Neuronal stem cell (in vitro differentiated cells): ENCODE data around the gene CDH6.
A peak's percentile ranks its signal among the peaks of the same experiment; 100 is the strongest.

Experiments used
- DNase-seq: peaks from one replicate; pipeline ENCODE4 v3.0.0-alpha.2; 2013; ENCODE audit warnings: low spot score
- H2AFZ ChIP-seq: one replicate; pipeline ENCODE4 v1.6.1; 2013; ENCODE audit warnings: mild to moderate bottlenecking, low read length, inconsistent platforms
- H2AK5ac ChIP-seq: 2 replicates; pipeline ENCODE4 v1.6.1; 2013; ENCODE audit warnings: low read depth, mild to moderate bottlenecking, inconsistent platforms, low read length, moderate library complexity, mixed read lengths
- H2BK120ac ChIP-seq: 2 replicates; pipeline ENCODE4 v1.6.1; 2013; ENCODE audit warnings: low read depth, mild to moderate bottlenecking, inconsistent platforms, low read length, moderate library complexity, mixed read lengths
- H2BK12ac ChIP-seq: one replicate; pipeline ENCODE4 v1.6.1; 2013; ENCODE audit warnings: low read length, inconsistent platforms
- H2BK15ac ChIP-seq: 2 replicates; pipeline ENCODE4 v1.6.1; 2013; ENCODE audit warnings: mild to moderate bottlenecking, low read length, inconsistent platforms, mixed read lengths
- H2BK5ac ChIP-seq: one replicate; pipeline ENCODE4 v1.6.1; 2013; ENCODE audit warnings: inconsistent platforms, mild to moderate bottlenecking, low read length, moderate library complexity
- H3K14ac ChIP-seq: one replicate; pipeline ENCODE4 v1.6.1; 2013; ENCODE audit warnings: low read length, inconsistent platforms
- H3K18ac ChIP-seq: 2 replicates; pipeline ENCODE4 v1.6.1; 2013; ENCODE audit warnings: low read length, inconsistent platforms
- H3K23ac ChIP-seq: 2 replicates; pipeline ENCODE4 v1.6.1; 2013; ENCODE audit warnings: low read depth, mild to moderate bottlenecking, mixed read lengths, low read length, inconsistent platforms; ENCODE audit not compliant: poor library complexity
- H3K27ac ChIP-seq: replicated peaks from 3 replicates; pipeline ENCODE4 v1.5.1; 2013; ENCODE audit warnings: low read length, inconsistent platforms
- H3K27me3 ChIP-seq, 3 experiments: 2 replicates each; pipeline ENCODE4 v1.6.1; 2013; ENCODE audit warnings: low read length in 3 of 3, mild to moderate bottlenecking in 2 of 3, inconsistent platforms in 1 of 3, low read depth in 1 of 3, mixed read lengths in 1 of 3, moderate library complexity in 1 of 3; ENCODE audit not compliant: control insufficient read depth in 3 of 3, insufficient read depth in 3 of 3
- H3K36me3 ChIP-seq, 2 donors: replicated peaks in 1 of 2; 2 replicates each; pipeline ENCODE4 v1.6.1; 2013; ENCODE audit warnings: low read length in 2 of 2; ENCODE audit not compliant: control insufficient read depth in 2 of 2, insufficient read depth in 2 of 2
- H3K4ac ChIP-seq: 2 replicates; pipeline ENCODE4 v1.6.1; 2013; ENCODE audit warnings: inconsistent platforms, mild to moderate bottlenecking, low read length, moderate library complexity
- H3K4me1 ChIP-seq, 2 donors: 1 replicate in 1 of 2; 2 replicates in 1 of 2; pipeline ENCODE4 v1.6.1; 2013; ENCODE audit warnings: low read length in 2 of 2, low read depth in 1 of 2; ENCODE audit not compliant: control insufficient read depth in 2 of 2, insufficient read depth in 1 of 2
- H3K4me2 ChIP-seq: one replicate; pipeline ENCODE4 v1.6.1; 2013; ENCODE audit warnings: mild to moderate bottlenecking, low read length, inconsistent platforms; ENCODE audit not compliant: insufficient read depth, poor library complexity, severe bottlenecking
- H3K4me3 ChIP-seq, 2 donors: 2 replicates each; pipeline ENCODE4 v1.5.1; 2013; ENCODE audit warnings: low read length in 2 of 2, mild to moderate bottlenecking in 2 of 2, inconsistent platforms in 1 of 2, moderate library complexity in 1 of 2
- H3K79me1 ChIP-seq: one replicate; pipeline ENCODE4 v1.6.1; 2013; ENCODE audit warnings: low read depth, mild to moderate bottlenecking, inconsistent platforms, low read length, moderate library complexity
- H3K9ac ChIP-seq: one replicate; pipeline ENCODE4 v1.6.1; 2013; ENCODE audit warnings: mild to moderate bottlenecking, low read depth, low read length, inconsistent platforms; ENCODE audit not compliant: poor library complexity
- H3K9me3 ChIP-seq, 2 donors: replicated peaks in 1 of 2; 2 replicates each; pipeline versions ENCODE3 to v1.6.1; 2013; ENCODE audit warnings: low read length in 2 of 2, mild to moderate bottlenecking in 2 of 2, inconsistent platforms in 1 of 2, low read depth in 1 of 2, mixed read lengths in 1 of 2, moderate library complexity in 1 of 2; ENCODE audit not compliant: control insufficient read depth in 2 of 2, insufficient read depth in 1 of 2
- H4K8ac ChIP-seq: one replicate; pipeline ENCODE4 v1.6.1; 2013; ENCODE audit warnings: low read depth, mild to moderate bottlenecking, inconsistent platforms, low read length, moderate library complexity
- H4K91ac ChIP-seq: one replicate; pipeline ENCODE4 v1.6.1; 2013; ENCODE audit warnings: low read length, low read depth, mild to moderate bottlenecking, inconsistent platforms; ENCODE audit not compliant: poor library complexity
- WGBS, 2 donors: extraction: QIAGEN DNeasy Blood & Tissue Kit; methylation state at CpG; one replicate each; pipeline ENCODE4 v1.1.7; 2013; ENCODE audit warnings: missing lambda C conversion rate in 2 of 2, mixed read lengths in 1 of 2; ENCODE audit not compliant: insufficient read length in 2 of 2, insufficient replicate concordance in 1 of 2; ENCODE audit errors: extremely low coverage in 2 of 2; 5-methylcytosine and 5-hydroxymethylcytosine counted together

CDH6 gene

GRCh38 chr5:31235381-31235780 lies 41.9 kb downstream of the CDH6 start:
- WGBS, 2 donors = no CpG with 5 or more reads among the region's 3 CpGs
- peaks cover 2% of the 10 kb centered on the region for H3K79me1 ChIP-seq

DNA sequence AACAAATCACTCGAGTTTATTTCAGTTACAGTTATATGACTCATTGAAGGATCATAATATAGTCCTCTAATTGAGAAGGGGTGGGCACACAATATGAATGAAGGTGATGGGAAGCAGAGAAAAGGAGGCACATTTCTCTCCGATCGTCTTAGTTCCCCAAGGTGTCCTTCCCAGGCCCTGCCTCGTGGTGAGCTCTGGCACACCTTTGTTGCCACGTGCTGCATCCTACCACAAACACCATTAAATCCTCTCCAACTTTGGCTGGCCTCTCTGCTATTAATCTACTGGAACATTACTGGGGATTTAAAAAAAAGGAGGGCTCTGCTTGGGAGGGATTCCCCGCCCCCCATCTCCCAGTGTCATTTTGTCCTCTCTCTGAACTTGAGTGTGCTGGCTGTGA lies 42.9 kb downstream of the CDH6 start:
- Histone ChIP-seq H3K27me3 (no peaks in the 10 kb centered on the region), H3K18ac (no peak overlapping the region), H2BK15ac (no peak overlapping the region), H2BK5ac (no peak overlapping the region), H3K9ac (no peak overlapping the region), H2BK120ac (no peak overlapping the region), H3K4ac (no peak overlapping the region), H3K4me1 (peaks cover 3 to 6% of the 10 kb centered on the region in 2 donors), H3K4me2 (no peak overlapping the region), H3K4me3 (no peak overlapping the region), H3K79me1 (peaks cover 2% of the 10 kb centered on the region), H3K27ac (no peak overlapping the region), H2AFZ (no peak overlapping the region), H3K36me3 (no peaks in the 10 kb centered on the region), H3K23ac (no peak overlapping the region), H2BK12ac (no peak overlapping the region), H3K9me3 (no peaks in the 10 kb centered on the region), H4K91ac (no peak overlapping the region), H3K14ac (no peak overlapping the region), H4K8ac (no peak overlapping the region), H2AK5ac (no peak overlapping the region)
- DNase-seq = no peak
- WGBS, 2 donors = no CpG with 5 or more reads among the region's 6 CpGs

More at GRCh38 chr5:31235381-31235780, 41.9 kb downstream of the CDH6 start:
- Histone ChIP-seq H3K18ac (no peak overlapping the region), H3K4me1 (peaks cover 3 to 6% of the 10 kb centered on the region in 2 donors), H3K9ac (no peak overlapping the region), H4K91ac (no peak overlapping the region), H3K4me3 (no peak overlapping the region), H4K8ac (no peak overlapping the region), H2AK5ac (no peak overlapping the region), H2BK120ac (no peak overlapping the region), H2BK5ac (no peak overlapping the region), H3K27me3 (no peaks in the 10 kb centered on the region), H3K36me3 (no peaks in the 10 kb centered on the region), H3K23ac (no peak overlapping the region), H2BK12ac (no peak overlapping the region), H2BK15ac (no peak overlapping the region), H3K9me3 (no peaks in the 10 kb centered on the region), H3K14ac (no peak overlapping the region), H3K4ac (no peak overlapping the region), H3K27ac (no peak overlapping the region), H3K4me2 (no peak overlapping the region), H2AFZ (peak overlapping the region; percentile 78)
- no peak for DNase-seq

DNA sequence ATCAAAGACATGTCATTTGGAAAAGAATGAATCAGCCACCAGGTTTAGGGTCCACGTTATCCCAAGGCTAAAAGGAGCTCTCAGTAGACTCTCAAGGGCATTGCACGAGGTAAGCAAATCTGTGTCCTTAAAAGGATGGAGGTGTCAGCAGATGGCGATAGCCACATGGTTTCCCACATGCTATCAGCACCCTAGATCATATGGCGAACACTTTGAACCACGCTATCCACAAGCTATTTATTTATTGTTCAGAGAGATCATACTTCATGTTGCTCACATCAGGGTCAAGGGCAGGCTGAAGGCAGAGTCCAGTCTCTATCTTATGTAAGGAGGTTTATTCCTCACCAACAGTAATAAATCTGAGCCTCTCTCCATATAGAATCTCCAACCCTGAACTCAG lies 43.7 kb downstream of the CDH6 start:
- H4K91ac ChIP-seq = no peak overlapping the region
- H2BK120ac ChIP-seq = no peak overlapping the region
- no peak overlapping the region for H3K18ac ChIP-seq
- no peak overlapping the region for H3K9ac ChIP-seq
- H2AK5ac ChIP-seq = no peak overlapping the region
- H3K36me3 ChIP-seq = no peaks in the 10 kb centered on the region
- WGBS, 2 donors = no CpG with 5 or more reads among the region's 5 CpGs
- peaks cover 3 to 6% of the 10 kb centered on the region in 2 donors for H3K4me1 ChIP-seq
- H2AFZ ChIP-seq = no peak overlapping the region
- no peak overlapping the region for H3K27ac ChIP-seq
- no peak overlapping the region for H3K4me3 ChIP-seq
- DNase-seq = no peak
- no peak overlapping the region for H4K8ac ChIP-seq
- no peak overlapping the region for H2BK5ac ChIP-seq
- H3K79me1 ChIP-seq = peaks cover 2% of the 10 kb centered on the region
- H3K27me3 ChIP-seq = no peaks in the 10 kb centered on the region
- H3K4ac ChIP-seq = no peak overlapping the region
- H3K9me3 ChIP-seq = no peaks in the 10 kb centered on the region
- no peak overlapping the region for H3K4me2 ChIP-seq
- no peak overlapping the region for H2BK15ac ChIP-seq
- H3K23ac ChIP-seq = no peak overlapping the region
- no peak overlapping the region for H2BK12ac ChIP-seq
- no peak overlapping the region for H3K14ac ChIP-seq

DNA sequence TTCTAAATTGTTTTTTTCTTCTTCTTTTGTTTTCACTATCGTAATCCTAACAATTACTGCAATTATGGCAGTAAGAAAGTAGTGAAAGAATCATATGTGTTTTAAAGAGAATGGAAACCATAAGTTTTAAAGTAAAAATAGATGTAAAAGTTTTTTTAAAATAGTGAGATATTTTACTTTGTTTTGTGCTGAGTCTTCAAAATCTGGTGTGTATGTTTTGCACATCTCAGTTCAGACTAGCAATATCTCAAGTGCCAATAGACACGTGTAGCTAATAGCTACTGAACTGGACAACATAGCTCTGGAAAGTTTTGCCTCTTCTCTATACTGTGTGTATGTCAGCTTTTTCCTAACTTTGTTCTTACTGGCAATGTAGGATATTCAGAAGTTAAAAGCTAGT lies 45.0 kb downstream of the CDH6 start:
- no peak overlapping the region for H2AK5ac ChIP-seq
- H3K18ac ChIP-seq = no peak overlapping the region
- H3K4me2 ChIP-seq = no peak overlapping the region
- H3K79me1 ChIP-seq = peaks cover 2% of the 10 kb centered on the region
- no peak overlapping the region for H4K91ac ChIP-seq
- no peak overlapping the region for H2BK15ac ChIP-seq
- no peak overlapping the region for H3K27ac ChIP-seq
- no peak overlapping the region for H3K9ac ChIP-seq
- H2AFZ ChIP-seq = no peak overlapping the region
- no peak overlapping the region for H2BK120ac ChIP-seq
- H3K4me3 ChIP-seq = no peak overlapping the region
- H3K36me3 ChIP-seq = no peaks in the 10 kb centered on the region
- no peak overlapping the region for H4K8ac ChIP-seq
- no peak overlapping the region for H3K23ac ChIP-seq
- WGBS, 2 donors = no CpG with 5 or more reads among the region's 2 CpGs
- no peaks in the 10 kb centered on the region for H3K9me3 ChIP-seq
- no peak for DNase-seq
- no peak overlapping the region for H3K14ac ChIP-seq
- H2BK5ac ChIP-seq = no peak overlapping the region
- H3K27me3 ChIP-seq = no peaks in the 10 kb centered on the region
- H3K4me1 ChIP-seq = peaks cover 3 to 6% of the 10 kb centered on the region in 2 donors
- no peak overlapping the region for H3K4ac ChIP-seq
- no peak overlapping the region for H2BK12ac ChIP-seq
